HEK293 (cell line): ENCODE data around the gene SP4.

Source experiments
- IKZF3 ChIP-seq: fragments of 450-650 bp; IDR thresholded peaks from 2 replicates; pipeline ENCODE4 v1.5.0; 2018; ENCODE audit warnings: missing biosample characterization, mild to moderate bottlenecking, missing genetic modification characterization, moderate library complexity
- KLF16 ChIP-seq: fragments of 450-650 bp; formaldehyde crosslinking; IDR thresholded peaks from 2 replicates; pipeline ENCODE4 v1.5.1; 2017; ENCODE audit warnings: missing biosample characterization, missing genetic modification characterization
- ZBTB17 ChIP-seq: fragments of 450-650 bp; formaldehyde crosslinking; IDR thresholded peaks from 2 replicates; pipeline ENCODE4 v1.5.1; 2016; ENCODE audit warnings: missing biosample characterization, missing genetic modification characterization
- ZBTB20 ChIP-seq: fragments of 450-650 bp; formaldehyde crosslinking; IDR thresholded peaks from 2 replicates; pipeline ENCODE4 v1.5.1; 2016; ENCODE audit warnings: missing biosample characterization, missing genetic modification characterization
- ZNF335 ChIP-seq: fragments of 450-650 bp; formaldehyde crosslinking; conservative IDR thresholded peaks from 2 replicates; pipeline ENCODE4 v1.5.1; 2016; ENCODE audit warnings: missing biosample characterization, missing genetic modification characterization
- TF ChIP-seq, protein P1 (sequence below): fragments of 450-650 bp; formaldehyde crosslinking; IDR thresholded peaks from 2 replicates; pipeline ENCODE4 v1.5.1; 2016; ENCODE audit warnings: missing biosample characterization, missing genetic modification characterization

DNA sequence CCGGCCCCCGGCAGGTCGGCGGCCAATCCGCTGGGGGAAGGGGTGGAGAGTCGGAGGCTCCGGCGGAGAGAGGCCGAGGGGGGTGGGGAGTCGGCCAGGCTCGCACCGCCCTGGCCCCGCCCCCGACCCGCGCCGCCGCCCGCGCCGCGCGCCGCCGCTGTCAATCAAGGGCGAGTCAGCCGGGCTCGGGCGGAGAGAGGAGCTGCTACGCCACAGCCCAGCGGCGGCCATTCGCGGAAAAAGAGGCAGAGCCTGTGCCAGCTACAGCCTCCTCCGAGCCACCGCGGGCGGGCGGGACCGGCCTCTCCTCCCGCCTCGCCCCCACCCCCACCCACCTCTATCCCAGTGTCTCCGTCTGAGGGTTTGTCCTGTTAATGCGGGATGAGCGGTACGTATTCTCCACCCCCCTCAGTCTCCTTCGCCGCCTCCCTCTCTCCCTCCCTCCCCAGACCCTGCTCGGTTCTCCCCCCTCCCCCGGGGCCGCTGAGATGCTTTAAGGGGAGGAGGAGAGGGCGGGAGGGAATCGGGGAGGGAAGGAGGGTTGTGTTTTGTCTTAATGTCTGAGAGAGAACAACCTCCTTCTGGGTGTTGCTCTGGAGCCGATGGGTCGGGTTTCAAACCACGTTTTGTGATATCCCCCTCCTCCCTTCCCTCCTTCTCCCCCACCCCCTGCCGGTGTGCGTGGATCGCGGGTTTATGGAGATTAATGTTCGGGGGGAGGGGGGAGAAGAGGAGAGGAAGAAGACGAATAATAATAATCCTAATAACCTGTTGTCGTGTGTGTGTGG, at the start of gene SP4:
- TF ChIP-seq, protein P1, sequence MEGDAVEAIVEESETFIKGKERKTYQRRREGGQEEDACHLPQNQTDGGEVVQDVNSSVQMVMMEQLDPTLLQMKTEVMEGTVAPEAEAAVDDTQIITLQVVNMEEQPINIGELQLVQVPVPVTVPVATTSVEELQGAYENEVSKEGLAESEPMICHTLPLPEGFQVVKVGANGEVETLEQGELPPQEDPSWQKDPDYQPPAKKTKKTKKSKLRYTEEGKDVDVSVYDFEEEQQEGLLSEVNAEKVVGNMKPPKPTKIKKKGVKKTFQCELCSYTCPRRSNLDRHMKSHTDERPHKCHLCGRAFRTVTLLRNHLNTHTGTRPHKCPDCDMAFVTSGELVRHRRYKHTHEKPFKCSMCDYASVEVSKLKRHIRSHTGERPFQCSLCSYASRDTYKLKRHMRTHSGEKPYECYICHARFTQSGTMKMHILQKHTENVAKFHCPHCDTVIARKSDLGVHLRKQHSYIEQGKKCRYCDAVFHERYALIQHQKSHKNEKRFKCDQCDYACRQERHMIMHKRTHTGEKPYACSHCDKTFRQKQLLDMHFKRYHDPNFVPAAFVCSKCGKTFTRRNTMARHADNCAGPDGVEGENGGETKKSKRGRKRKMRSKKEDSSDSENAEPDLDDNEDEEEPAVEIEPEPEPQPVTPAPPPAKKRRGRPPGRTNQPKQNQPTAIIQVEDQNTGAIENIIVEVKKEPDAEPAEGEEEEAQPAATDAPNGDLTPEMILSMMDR (tag by site-specific recombination): no peak
- TF ChIP-seq KLF16 (tag by site-specific recombination): no peak
- TF ChIP-seq ZNF335 (tag by site-specific recombination): no peak; the same call in 1 of the 2 replicates
- no peak for TF ChIP-seq ZBTB17 (tag by site-specific recombination)
- no peak; the same call in 1 of the 2 replicates for TF ChIP-seq ZBTB20 (tag by site-specific recombination)
- TF ChIP-seq IKZF3 (tag by site-specific recombination): no peak
